ENCODE measurements around the gene ZSCAN5A. TPM values are rescaled to one million over a fixed set of nuclear protein-coding genes. Genes with fewer than 3 reads are reported as not detected.
"Not testable (repeated sequence)": the region's sequence is repeated elsewhere in the genome, so short reads cannot be mapped to it uniquely, and the experiment has no call there.

Gene ZSCAN5A
- total and polyA plus RNA-seq, 8 donors = 4.4 to 8.1 (median 5.5) TPM

GRCh38 chr19:56199687-56200086 lies 115.0 kb downstream of the ZSCAN5A start:
- Histone ChIP-seq H3K36me3 (no peaks in the 10 kb centered on the region), H3K27me3 (no peaks in the 10 kb centered on the region), H3K4me1 (no peaks in the 10 kb centered on the region), H3K9me3 (no peaks in the 10 kb centered on the region), H3K4me3 (no peak overlapping the region), H3K27ac (no peak overlapping the region)
- 46 to 53% methylated on average over 7 of the region's 7 CpGs for WGBS, 2 donors
- ATAC-seq (no peak), DNase-seq (no peak), FAIRE-seq (no peak)
- intact Hi-C loops (cut with DNase I) = no loop called here
- no peak for TF ChIP-seq CTCF (IDR thresholded peaks at IDR 0.05)

GRCh38 chr19:56197646-56198045 lies 117.0 kb downstream of the ZSCAN5A start, which contains the start of gene ZSCAN5B:
ZSCAN5B (minus strand) TSS chr19:56197783; CDS start chr19:56193052, 4,731 bp downstream.
- H3K27ac ChIP-seq; DNase-seq; intact Hi-C loops (cut with DNase I); ATAC-seq; H3K4me1 ChIP-seq; H3K36me3 ChIP-seq; H3K9me3 ChIP-seq; H3K4me3 ChIP-seq; H3K27me3 ChIP-seq; FAIRE-seq: not testable (repeated sequence)
- 84 to 86% methylated on average over 23 of the region's 23 CpGs for WGBS, 2 donors

- Histone ChIP-seq H3K4me1 (no peaks in the 10 kb centered on the region), H3K36me3 (no peaks in the 10 kb centered on the region), H3K27ac (no peak overlapping the region), H3K27me3 (no peaks in the 10 kb centered on the region), H3K4me3 (no peak overlapping the region), H3K9me3 (no peaks in the 10 kb centered on the region)
- DNase-seq (no peak), FAIRE-seq (no peak), ATAC-seq (no peak)
- intact Hi-C loops (cut with DNase I) = no loop called here
- 75 to 83% methylated on average over 12 of the region's 12 CpGs for WGBS, 2 donors
- no peak for TF ChIP-seq CTCF (IDR thresholded peaks at IDR 0.05)
Measured at GRCh38 chr19:56193981-56194640, 120.5 kb downstream of the ZSCAN5A start.

- H3K27ac ChIP-seq = no peak overlapping the region
- intact Hi-C loops (cut with DNase I) = no loop called here
- H3K4me1 ChIP-seq = no peaks in the 10 kb centered on the region
- ATAC-seq = no peak
- H3K27me3 ChIP-seq = no peaks in the 10 kb centered on the region
- DNase-seq = no peak
- no peak overlapping the region for H3K4me3 ChIP-seq
- WGBS, 2 donors = 65 to 81% methylated on average over 10 of the region's 10 CpGs
- no peak for FAIRE-seq
- TF ChIP-seq CTCF (IDR thresholded peaks at IDR 0.05) = no peak
- no peaks in the 10 kb centered on the region for H3K9me3 ChIP-seq
- no peaks in the 10 kb centered on the region for H3K36me3 ChIP-seq
Measured at GRCh38 chr19:56191711-56192110, 122.9 kb downstream of the ZSCAN5A start.

GRCh38 chr19:56191115-56191514 lies 123.5 kb downstream of the ZSCAN5A start:
- intact Hi-C loops (cut with DNase I) = no loop called here
- no peaks in the 10 kb centered on the region for H3K4me1 ChIP-seq
- no peak for TF ChIP-seq CTCF (IDR thresholded peaks at IDR 0.05)
- ATAC-seq (no peak), DNase-seq (no peak), FAIRE-seq (no peak)
- no peaks in the 10 kb centered on the region for H3K9me3 ChIP-seq
- no peaks in the 10 kb centered on the region for H3K36me3 ChIP-seq
- no peaks in the 10 kb centered on the region for H3K27me3 ChIP-seq
- 67 to 77% methylated on average over 7 of the region's 7 CpGs for WGBS, 2 donors
- H3K27ac ChIP-seq = no peak overlapping the region
- no peak overlapping the region for H3K4me3 ChIP-seq

All from pancreas (tissue), 10 donors.